Esophagus muscularis mucosa (tissue), 4 donors: ENCODE data around the gene B4GALT1. TPM values are rescaled to one million over a fixed set of nuclear protein-coding genes. Genes with fewer than 3 reads are reported as not detected.

Source experiments
- DNase-seq: peaks from one replicate; pipeline ENCODE4 v3.0.0-alpha.2; 2017; ENCODE audit errors: extremely low spot score
- H3K27ac ChIP-seq, 4 donors: fragments of 200-600 bp; sonication (generic); replicated peaks in 1 of 4; 1 replicate in 3 of 4; 2 replicates in 1 of 4; pipeline ENCODE4 v1.5.1; 2016 to 2019; ENCODE audit warnings: mild to moderate bottlenecking in 1 of 4
- H3K27me3 ChIP-seq, 4 donors: fragments of 200-600 bp; sonication (generic); one replicate each; pipeline versions ENCODE4 v1.5.1 to v1.6.0; 2016 to 2019
- H3K36me3 ChIP-seq, 4 donors: fragments of 200-600 bp; sonication (generic); one replicate each; pipeline ENCODE4 v1.5.1; 2016 to 2019
- H3K4me1 ChIP-seq, 4 donors: fragments of 200-600 bp; sonication (generic); one replicate each; pipeline ENCODE4 v1.5.1; 2016 to 2019
- H3K4me3 ChIP-seq, 4 donors: fragments of 200-600 bp; sonication (generic); 1 replicate in 2 of 4; 2 replicates in 2 of 4; pipeline ENCODE4 v1.5.1; 2016 to 2019; ENCODE audit warnings: mild to moderate bottlenecking in 4 of 4, moderate library complexity in 1 of 4
- H3K9me3 ChIP-seq, 4 donors: fragments of 200-600 bp; sonication (generic); 1 replicate in 3 of 4; 2 replicates in 1 of 4; pipeline ENCODE4 v1.5.1; 2016 to 2019
- CTCF ChIP-seq, 3 experiments: fragments of 200-600 bp in 2 of 3; fragments of 450-650 bp in 1 of 3; sonication (generic) in 2 of 3; IDR thresholded peaks; one replicate each; pipeline ENCODE4 v1.5.1; 2017 to 2019; ENCODE audit warnings: antibody characterized with exemption in 3 of 3, mild to moderate bottlenecking in 2 of 3, moderate library complexity in 1 of 3
- EP300 ChIP-seq: sonication (generic); formaldehyde crosslinking; IDR thresholded peaks from one replicate; pipeline ENCODE4 v1.6.1; 2017; ENCODE audit warnings: antibody characterized with exemption
- POLR2A ChIP-seq: fragments of 450-650 bp; IDR thresholded peaks from one replicate; pipeline ENCODE4 v1.6.1; 2017; ENCODE audit warnings: antibody characterized with exemption, moderate library complexity, mild to moderate bottlenecking, low read depth
- POLR2AphosphoS5 ChIP-seq, 2 donors: sonication (generic); formaldehyde crosslinking; IDR thresholded peaks; one replicate each; pipeline ENCODE4 v1.6.1; 2017; ENCODE audit warnings: antibody characterized with exemption in 2 of 2
- WGBS: methylation state at CpG from one replicate; pipeline ENCODE4 v1.1.5; 2018; 5-methylcytosine and 5-hydroxymethylcytosine counted together
- intact Hi-C: fragments of 100-400 bp; cut with DNase I; formaldehyde crosslinking; loops from one replicate; pipeline ENCODE4 v1.15.1; 2023
- total RNA-seq, 4 donors: library from RNA; depleted of rRNA; stranded (reverse); fragments of >200 nt; gene quantifications; one replicate each; pipeline versions ENCODE4 v1.1.0 to v1.2.1, GENCODE V29; 2016

Gene B4GALT1
- total RNA-seq, 4 donors from 2014 or later, result 24.5 to 39.6 (median 37.8) TPM

GRCh38 chr9:33153001-33153400, 14.1 kb downstream of the B4GALT1 start:
- no peak overlapping the region for H3K27ac ChIP-seq
- H3K36me3 ChIP-seq, result no peaks in the 10 kb centered on the region
- TF ChIP-seq CTCF (IDR thresholded peaks at IDR 0.05) (no peak), POLR2A (no peak), POLR2AphosphoS5 (IDR thresholded peaks at IDR 0.05) (no peak), EP300 (no peak)
- H3K9me3 ChIP-seq, result no peaks in the 10 kb centered on the region
- no peak overlapping the region for H3K4me3 ChIP-seq
- WGBS, result 90% methylated on average over 2 of the region's 2 CpGs
- no peak for DNase-seq
- H3K4me1 ChIP-seq, result peaks cover 73 to 89% (median 80%) of the 10 kb centered on the region in 4 donors
- no peaks in the 10 kb centered on the region for H3K27me3 ChIP-seq
- intact Hi-C loops, result no loop called here

- Histone ChIP-seq H3K9me3 (no peaks in the 10 kb centered on the region), H3K27me3 (no peaks in the 10 kb centered on the region), H3K27ac (peak overlapping the region; percentile 67 to 81 (median 78)), H3K4me3 (peak overlapping the region in 2 of 4 donors; percentile 5 to 16), H3K4me1 (peaks cover 70 to 88% (median 79%) of the 10 kb centered on the region in 4 donors), H3K36me3 (no peaks in the 10 kb centered on the region)
- intact Hi-C loops, result no loop called here
- TF ChIP-seq POLR2AphosphoS5 (IDR thresholded peaks at IDR 0.05), result no peak
- TF ChIP-seq CTCF (IDR thresholded peaks at IDR 0.05), result no peak
- no peak for TF ChIP-seq EP300
- TF ChIP-seq POLR2A, result no peak
- WGBS, result 67% methylated on average over 2 of the region's 2 CpGs
- no peak for DNase-seq
These were observed 15.5 kb downstream of the B4GALT1 start for GRCh38 chr9:33151601-33152000.

GRCh38 chr9:33151007-33151557, 16.1 kb downstream of the B4GALT1 start:
- Histone ChIP-seq H3K9me3 (no peaks in the 10 kb centered on the region), H3K36me3 (no peaks in the 10 kb centered on the region), H3K27ac (peak overlapping the region; percentile 67 to 81 (median 78)), H3K4me1 (peaks cover 70 to 88% (median 79%) of the 10 kb centered on the region in 4 donors), H3K4me3 (peak overlapping the region in 2 of 4 donors; percentile 5 to 16), H3K27me3 (no peaks in the 10 kb centered on the region)
- DNase-seq, result no peak
- 10% methylated on average over 5 of the region's 5 CpGs for WGBS
- TF ChIP-seq POLR2AphosphoS5 (IDR thresholded peaks at IDR 0.05) (peak in 1 of 2 donors; percentile 18), POLR2A (no peak), CTCF (IDR thresholded peaks at IDR 0.05) (no peak), EP300 (no peak)
- intact Hi-C loops, result no loop called here

GRCh38 chr9:33148367-33149014, 18.6 kb downstream of the B4GALT1 start:
- no peak overlapping the region for H3K27ac ChIP-seq
- H3K27me3 ChIP-seq, result no peaks in the 10 kb centered on the region
- peaks cover 79 to 91% (median 87%) of the 10 kb centered on the region in 4 donors for H3K4me1 ChIP-seq
- DNase-seq, result no peak
- no peak overlapping the region for H3K4me3 ChIP-seq
- no peaks in the 10 kb centered on the region for H3K36me3 ChIP-seq
- WGBS, result 17% methylated on average over 4 of the region's 4 CpGs
- H3K9me3 ChIP-seq, result no peaks in the 10 kb centered on the region
- no peak for TF ChIP-seq EP300
- no peak for TF ChIP-seq CTCF (IDR thresholded peaks at IDR 0.05)
- no peak for TF ChIP-seq POLR2A
- no peak for TF ChIP-seq POLR2AphosphoS5 (IDR thresholded peaks at IDR 0.05)
- intact Hi-C loops, result no loop called here
